Duodenal mucosa (tissue), 2 donors: ENCODE results near the gene AKAP13.

Experiments
- H3K27ac ChIP-seq: one replicate; pipeline ENCODE4 v1.7.0; 2013; ENCODE audit warnings: low read depth, low read length
- H3K27me3 ChIP-seq, 2 donors: one replicate each; pipeline ENCODE4 v1.7.0; 2013; ENCODE audit warnings: low read length in 2 of 2, control low read depth in 1 of 2; ENCODE audit not compliant: insufficient read depth in 2 of 2, control insufficient read depth in 1 of 2
- H3K36me3 ChIP-seq, 2 donors: one replicate each; pipeline ENCODE4 v1.7.0; 2013; ENCODE audit warnings: low read length in 2 of 2, control low read depth in 1 of 2; ENCODE audit not compliant: insufficient read depth in 2 of 2, control insufficient read depth in 1 of 2
- H3K4me1 ChIP-seq, 2 donors: one replicate each; pipeline ENCODE4 v1.7.0; 2013; ENCODE audit warnings: low read length in 2 of 2, control low read depth in 1 of 2; ENCODE audit not compliant: insufficient read depth in 2 of 2, control insufficient read depth in 1 of 2
- H3K4me3 ChIP-seq, 2 donors: one replicate each; pipeline ENCODE4 v1.7.0; 2013; ENCODE audit warnings: low read length in 2 of 2, low read depth in 1 of 2
- H3K9ac ChIP-seq, 2 donors: one replicate each; pipeline ENCODE4 v1.7.0; 2013; ENCODE audit warnings: low read length in 2 of 2, low read depth in 1 of 2
- H3K9me3 ChIP-seq, 2 donors: one replicate each; pipeline ENCODE4 v1.7.0; 2013; ENCODE audit warnings: low read length in 2 of 2, control low read depth in 1 of 2; ENCODE audit not compliant: control insufficient read depth in 1 of 2

Gene AKAP13

DNA sequence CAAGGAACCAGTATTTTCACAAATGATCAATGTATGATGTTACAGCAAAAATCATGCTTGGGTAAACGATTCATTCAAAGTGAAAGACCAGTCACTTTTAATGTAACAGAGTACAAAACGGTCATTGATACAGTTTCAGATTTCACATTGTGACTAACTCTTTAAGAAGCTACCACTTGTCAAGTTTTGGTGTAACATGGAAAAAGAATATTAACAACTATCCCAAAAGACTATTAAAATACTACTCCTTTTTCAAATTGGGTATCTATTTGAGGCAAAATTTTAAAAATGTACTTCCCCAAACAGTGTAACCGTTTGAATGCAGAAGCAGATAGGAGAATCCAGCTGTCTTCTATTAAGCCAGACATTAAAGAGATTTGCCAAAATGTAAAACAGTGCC is 31.7 kb downstream of the AKAP13 start:
- no peak overlapping the region for H3K27ac ChIP-seq
- no peaks in the 10 kb centered on the region for H3K36me3 ChIP-seq
- H3K4me1 ChIP-seq, result peaks cover 16 to 27% of the 10 kb centered on the region in 2 donors
- H3K9ac ChIP-seq, result no peak overlapping the region
- H3K4me3 ChIP-seq, result no peak overlapping the region
- H3K9me3 ChIP-seq, result no peaks in the 10 kb centered on the region
- no peaks in the 10 kb centered on the region for H3K27me3 ChIP-seq

DNA sequence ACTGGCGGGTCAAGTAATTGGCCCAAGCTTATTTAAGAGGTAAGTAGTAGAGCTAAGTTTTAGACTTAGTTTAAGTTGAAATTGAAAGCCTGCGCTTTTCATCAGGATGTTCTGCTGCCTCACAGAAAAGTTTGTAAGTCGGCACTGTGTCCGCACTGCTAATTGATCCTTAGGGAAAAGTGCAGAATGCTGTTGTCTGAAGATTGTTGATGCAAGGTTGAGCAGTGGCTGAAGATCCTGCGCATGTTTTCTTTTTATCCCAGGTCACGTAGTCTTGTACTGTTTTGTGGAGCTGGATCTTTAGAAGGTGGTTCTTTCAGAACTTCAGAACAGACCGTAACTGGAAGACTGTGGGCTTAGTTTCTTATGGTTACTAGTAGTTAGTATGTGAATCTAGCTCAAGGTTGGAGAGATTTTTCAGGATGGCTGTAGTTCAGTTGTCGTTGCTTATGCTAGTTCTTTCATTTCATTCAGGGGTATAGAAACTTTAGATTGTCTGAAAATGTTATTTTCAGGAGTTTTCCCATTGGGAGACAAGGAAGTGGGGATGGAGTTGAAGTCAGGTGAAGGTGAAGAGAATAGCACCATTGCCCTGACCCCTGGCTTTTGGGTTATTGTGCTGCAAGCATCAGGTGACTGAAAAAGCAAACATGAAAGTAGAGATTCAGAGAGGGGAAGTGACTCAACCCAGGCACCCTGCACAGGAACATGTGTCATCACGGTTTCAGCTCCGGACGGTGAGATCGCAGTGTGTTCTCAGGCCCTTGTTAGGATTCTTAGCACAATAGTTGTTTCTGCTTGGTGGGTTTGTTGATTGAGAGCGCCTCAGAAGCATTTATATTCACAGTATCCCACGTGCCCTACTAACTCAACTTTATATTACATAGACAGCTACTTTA is 32.8 kb downstream of the AKAP13 start:
- no peaks in the 10 kb centered on the region for H3K36me3 ChIP-seq
- no peak overlapping the region for H3K4me3 ChIP-seq
- H3K27ac ChIP-seq, result no peak overlapping the region
- peaks cover 10 to 25% of the 10 kb centered on the region in 2 donors for H3K4me1 ChIP-seq
- no peaks in the 10 kb centered on the region for H3K9me3 ChIP-seq
- no peaks in the 10 kb centered on the region for H3K27me3 ChIP-seq
- H3K9ac ChIP-seq, result no peak overlapping the region

DNA sequence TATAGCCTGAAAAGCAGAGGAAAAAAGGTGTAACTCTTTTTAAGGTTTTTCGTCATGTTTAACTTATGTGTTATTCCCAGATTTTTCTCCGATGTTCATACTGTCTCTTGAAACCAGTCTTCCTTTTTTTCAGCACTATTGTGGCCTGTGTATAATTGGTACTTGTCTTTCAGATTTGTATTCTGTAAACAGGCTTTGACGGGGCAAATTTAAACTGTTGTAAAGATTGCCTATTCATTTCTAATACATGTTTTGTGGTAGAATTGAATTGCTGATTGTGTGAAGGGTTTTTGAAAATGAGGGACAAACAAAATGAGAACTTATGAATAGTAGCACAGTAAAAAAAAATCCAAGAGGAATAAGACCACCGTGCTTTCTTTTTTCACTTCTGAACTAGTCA is 33.6 kb downstream of the AKAP13 start:
- Histone ChIP-seq H3K4me3 (no peak overlapping the region), H3K27ac (no peak overlapping the region), H3K36me3 (no peaks in the 10 kb centered on the region), H3K4me1 (peaks cover 10 to 25% of the 10 kb centered on the region in 2 donors), H3K27me3 (no peaks in the 10 kb centered on the region), H3K9ac (no peak overlapping the region), H3K9me3 (no peaks in the 10 kb centered on the region)

DNA sequence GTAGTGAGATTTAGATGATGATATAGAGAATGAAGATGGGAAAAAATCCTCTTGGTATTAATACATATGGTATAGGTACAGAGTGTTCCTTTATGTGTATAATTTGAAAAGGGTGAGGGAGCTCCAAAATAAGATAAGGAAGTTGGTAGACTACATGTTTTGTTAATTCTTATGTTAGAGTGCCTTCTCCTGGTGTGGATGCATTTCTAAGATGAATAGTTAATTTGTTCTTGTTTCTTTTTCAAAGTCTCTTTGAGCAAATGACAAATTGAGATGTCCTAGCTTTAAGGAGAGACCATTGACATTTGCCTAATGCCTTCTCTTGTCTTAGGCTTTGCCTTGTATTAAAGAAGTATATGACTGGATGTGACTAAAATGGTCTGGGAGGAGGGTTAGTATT is 34.1 kb downstream of the AKAP13 start:
- Histone ChIP-seq H3K27ac (no peak overlapping the region), H3K4me1 (peaks cover 10 to 25% of the 10 kb centered on the region in 2 donors), H3K36me3 (no peaks in the 10 kb centered on the region), H3K9me3 (no peaks in the 10 kb centered on the region), H3K9ac (no peak overlapping the region), H3K4me3 (no peak overlapping the region), H3K27me3 (no peaks in the 10 kb centered on the region)

DNA sequence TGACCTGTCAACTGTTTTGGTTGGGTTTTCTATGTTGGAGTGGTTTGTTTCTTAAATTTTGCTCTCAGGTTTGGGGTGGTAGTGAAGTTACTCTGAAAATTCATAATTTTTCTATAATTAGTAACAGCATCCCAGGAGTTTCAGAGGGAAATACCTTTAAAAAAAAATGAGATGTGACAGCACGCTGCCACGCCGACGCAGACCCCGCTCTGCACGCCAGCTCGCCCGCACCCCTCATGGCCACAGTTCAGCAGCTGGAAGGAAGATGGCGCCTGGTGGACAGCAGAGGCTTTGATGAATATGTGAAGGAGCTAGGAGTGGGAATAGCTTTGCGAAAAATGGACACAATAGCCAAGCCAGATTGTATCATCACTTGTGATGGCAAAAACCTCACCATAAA is 34.6 kb downstream of the AKAP13 start:
- H3K27me3 ChIP-seq, result no peaks in the 10 kb centered on the region
- no peaks in the 10 kb centered on the region for H3K36me3 ChIP-seq
- peaks cover 10 to 25% of the 10 kb centered on the region in 2 donors for H3K4me1 ChIP-seq
- no peak overlapping the region for H3K4me3 ChIP-seq
- no peak overlapping the region for H3K9ac ChIP-seq
- H3K9me3 ChIP-seq, result no peaks in the 10 kb centered on the region
- no peak overlapping the region for H3K27ac ChIP-seq

DNA sequence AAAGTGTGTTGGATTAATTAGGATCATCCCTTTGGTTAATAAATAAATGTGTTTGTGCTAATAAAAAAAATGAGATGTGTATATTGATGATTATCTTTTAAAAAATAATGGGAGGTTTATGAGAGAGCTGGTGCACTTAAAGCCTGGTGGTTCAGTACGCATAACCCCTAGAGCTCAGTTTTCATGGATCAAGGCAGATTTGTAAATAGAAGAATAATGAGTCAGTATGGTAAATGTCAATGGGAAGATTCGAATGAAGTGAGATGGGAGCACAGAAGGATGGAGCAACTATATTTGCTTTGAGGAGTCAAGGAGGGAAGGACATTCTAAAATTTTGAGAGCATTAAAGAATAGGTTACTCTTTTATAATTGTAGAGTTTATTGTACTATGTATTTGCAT is 35.4 kb downstream of the AKAP13 start:
- H3K9me3 ChIP-seq, result no peaks in the 10 kb centered on the region
- peaks cover 10 to 25% of the 10 kb centered on the region in 2 donors for H3K4me1 ChIP-seq
- H3K27ac ChIP-seq, result no peak overlapping the region
- no peaks in the 10 kb centered on the region for H3K27me3 ChIP-seq
- H3K36me3 ChIP-seq, result no peaks in the 10 kb centered on the region
- no peak overlapping the region for H3K4me3 ChIP-seq
- no peak overlapping the region for H3K9ac ChIP-seq

DNA sequence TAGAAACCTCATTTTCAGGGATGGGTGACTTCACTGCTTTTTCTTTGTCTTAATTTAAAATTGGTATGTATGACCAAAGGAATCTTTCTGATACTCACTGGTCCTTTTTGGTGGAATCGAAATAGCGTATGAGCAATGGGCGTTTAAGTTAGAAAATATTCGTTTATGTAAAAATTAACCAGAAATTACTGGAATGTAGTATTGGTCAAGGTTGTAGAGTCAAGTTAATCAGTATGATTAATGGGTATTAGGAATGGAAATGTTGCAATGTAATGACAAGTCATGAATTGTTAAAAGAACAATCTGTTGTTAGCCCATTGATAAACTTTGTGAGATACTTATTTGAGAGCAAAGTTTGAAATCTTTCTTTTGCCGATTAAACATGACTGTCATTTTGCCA is 36.9 kb downstream of the AKAP13 start:
- no peak overlapping the region for H3K27ac ChIP-seq
- no peaks in the 10 kb centered on the region for H3K27me3 ChIP-seq
- H3K4me1 ChIP-seq, result peaks cover 23 to 36% of the 10 kb centered on the region in 2 donors
- no peak overlapping the region for H3K4me3 ChIP-seq
- H3K9ac ChIP-seq, result no peak overlapping the region
- no peaks in the 10 kb centered on the region for H3K36me3 ChIP-seq
- no peaks in the 10 kb centered on the region for H3K9me3 ChIP-seq

DNA sequence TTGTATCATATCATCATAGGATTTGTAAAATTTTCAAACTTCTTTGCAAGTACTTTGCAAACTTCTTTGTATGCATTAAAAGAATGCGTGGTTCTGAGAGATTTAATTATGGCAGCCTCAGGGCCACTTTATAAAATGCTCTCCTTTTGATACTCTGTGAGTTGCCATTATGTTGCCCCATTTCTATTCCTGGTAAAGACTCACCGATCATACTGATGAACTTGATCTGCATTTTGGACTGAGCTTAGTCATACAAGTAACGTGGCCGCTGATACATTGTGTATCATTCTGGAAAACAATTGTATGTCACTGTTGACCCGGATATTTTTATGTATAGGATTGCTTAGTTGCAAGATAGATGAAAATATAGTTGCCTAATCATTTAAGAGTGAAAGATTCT is 38.8 kb downstream of the AKAP13 start:
- Histone ChIP-seq H3K9me3 (no peaks in the 10 kb centered on the region), H3K4me3 (no peak overlapping the region), H3K27me3 (no peaks in the 10 kb centered on the region), H3K9ac (no peak overlapping the region), H3K36me3 (no peaks in the 10 kb centered on the region), H3K4me1 (peaks cover 15 to 30% of the 10 kb centered on the region in 2 donors), H3K27ac (no peak overlapping the region)

DNA sequence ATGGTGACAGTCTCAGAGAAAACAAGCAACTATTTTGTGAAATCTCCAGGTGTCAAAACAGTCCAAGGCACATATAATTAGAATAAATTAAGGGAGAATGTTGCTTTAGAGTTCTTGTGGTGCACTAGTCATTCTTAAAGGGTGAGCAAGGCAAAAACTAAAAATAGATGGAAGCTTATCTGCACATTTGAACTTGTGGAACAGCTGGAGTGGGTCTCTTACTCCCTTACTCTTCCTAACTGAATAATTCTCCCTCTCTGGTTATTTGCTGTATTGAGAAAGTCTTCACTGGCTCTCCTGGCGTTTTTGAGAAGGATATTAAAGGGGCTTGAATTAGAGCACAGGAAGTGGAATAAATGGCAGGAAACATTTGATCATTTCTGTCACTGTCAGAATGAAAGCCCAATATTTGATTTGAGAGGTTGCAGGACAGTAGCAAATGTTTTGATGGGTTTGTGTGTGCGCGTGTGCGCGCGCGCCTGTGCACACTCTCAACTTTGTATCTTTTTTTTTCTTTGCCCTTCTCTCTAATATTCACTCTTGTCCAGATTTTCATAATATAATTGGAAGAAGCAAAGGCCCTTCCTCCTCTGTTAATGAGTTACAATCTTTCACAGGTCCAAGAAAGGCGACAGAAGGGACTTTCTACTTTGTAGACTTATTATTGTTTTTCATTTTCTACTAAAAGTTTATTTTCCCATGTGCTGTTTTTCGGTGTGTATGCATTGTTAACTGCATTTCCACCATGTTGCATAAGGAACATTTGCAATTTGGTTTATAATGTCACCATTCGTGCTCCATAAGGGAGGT is 40.9 kb downstream of the AKAP13 start:
- peaks cover 15 to 27% of the 10 kb centered on the region in 2 donors for H3K4me1 ChIP-seq
- no peak overlapping the region for H3K9ac ChIP-seq
- H3K27ac ChIP-seq, result no peak overlapping the region
- peak overlapping the region in 1 of 2 donors; percentile 2 for H3K4me3 ChIP-seq
- no peaks in the 10 kb centered on the region for H3K36me3 ChIP-seq
- H3K27me3 ChIP-seq, result no peaks in the 10 kb centered on the region
- H3K9me3 ChIP-seq, result no peaks in the 10 kb centered on the region

DNA sequence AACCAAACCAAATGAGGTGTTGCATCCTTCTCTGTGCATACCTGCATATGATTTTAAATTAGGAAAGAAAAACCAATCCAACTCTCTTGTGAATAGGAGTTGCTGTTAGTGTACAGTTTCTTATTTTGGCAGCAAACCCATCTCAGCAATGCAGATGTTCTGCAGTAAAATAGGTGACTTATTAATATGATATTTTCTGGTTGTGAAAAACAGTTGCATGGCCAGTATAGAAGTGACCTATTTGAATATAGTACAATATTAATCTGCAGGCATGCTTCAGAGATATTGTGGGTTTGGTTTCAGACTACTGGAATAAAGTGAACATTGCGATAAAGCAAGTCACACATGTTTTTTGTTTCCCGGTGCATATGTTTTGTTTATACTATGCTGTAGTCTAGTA is 42.2 kb downstream of the AKAP13 start:
- Histone ChIP-seq H3K27ac (no peak overlapping the region), H3K27me3 (no peaks in the 10 kb centered on the region), H3K9me3 (no peaks in the 10 kb centered on the region), H3K4me1 (peaks cover 15 to 21% of the 10 kb centered on the region in 2 donors), H3K9ac (no peak overlapping the region), H3K36me3 (no peaks in the 10 kb centered on the region), H3K4me3 (no peak overlapping the region)
